Measurements from ENCODE around the gene TAF1A. TPM values are rescaled to one million over a fixed set of nuclear protein-coding genes. Genes with fewer than 3 reads are reported as not detected.

TAF1A gene
- total RNA-seq, 1 experiment from 2014 or later, result 12.9 TPM

DNA sequence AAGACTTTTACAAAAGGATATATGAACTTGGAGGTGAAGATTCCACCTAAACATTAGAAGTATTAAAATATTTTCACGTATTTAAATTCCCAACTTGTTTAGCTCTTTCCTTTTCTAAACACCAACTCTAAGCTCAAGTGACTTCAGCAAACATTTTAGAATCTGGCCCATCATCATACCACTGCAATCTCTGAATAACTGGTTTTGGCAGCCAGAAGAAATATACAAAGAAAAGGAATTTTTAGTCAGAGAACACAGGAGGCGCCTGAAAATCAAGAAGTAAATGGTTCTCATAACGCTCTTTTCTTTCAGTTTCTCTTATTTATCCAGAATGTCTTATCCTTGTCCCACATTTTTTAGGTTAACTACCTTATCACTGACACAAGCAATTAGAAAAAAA is 10.4 kb downstream of the TAF1A start (continued):
- no peak for TF ChIP-seq ZNF512 (CRISPR knock-in tag; IDR thresholded peaks at IDR 0.05; ENCODE audit: borderline replicate concordance)
- TF ChIP-seq, protein P1, sequence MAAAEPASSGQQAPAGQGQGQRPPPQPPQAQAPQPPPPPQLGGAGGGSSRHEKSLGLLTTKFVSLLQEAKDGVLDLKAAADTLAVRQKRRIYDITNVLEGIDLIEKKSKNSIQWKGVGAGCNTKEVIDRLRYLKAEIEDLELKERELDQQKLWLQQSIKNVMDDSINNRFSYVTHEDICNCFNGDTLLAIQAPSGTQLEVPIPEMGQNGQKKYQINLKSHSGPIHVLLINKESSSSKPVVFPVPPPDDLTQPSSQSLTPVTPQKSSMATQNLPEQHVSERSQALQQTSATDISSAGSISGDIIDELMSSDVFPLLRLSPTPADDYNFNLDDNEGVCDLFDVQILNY (CRISPR knock-in tag; IDR thresholded peaks at IDR 0.05), result no peak
- no peak for TF ChIP-seq GRHL2 (CRISPR knock-in tag; IDR thresholded peaks at IDR 0.05; ENCODE audit: insufficient replicate concordance, severe bottlenecking)
- TF ChIP-seq, protein P2, sequence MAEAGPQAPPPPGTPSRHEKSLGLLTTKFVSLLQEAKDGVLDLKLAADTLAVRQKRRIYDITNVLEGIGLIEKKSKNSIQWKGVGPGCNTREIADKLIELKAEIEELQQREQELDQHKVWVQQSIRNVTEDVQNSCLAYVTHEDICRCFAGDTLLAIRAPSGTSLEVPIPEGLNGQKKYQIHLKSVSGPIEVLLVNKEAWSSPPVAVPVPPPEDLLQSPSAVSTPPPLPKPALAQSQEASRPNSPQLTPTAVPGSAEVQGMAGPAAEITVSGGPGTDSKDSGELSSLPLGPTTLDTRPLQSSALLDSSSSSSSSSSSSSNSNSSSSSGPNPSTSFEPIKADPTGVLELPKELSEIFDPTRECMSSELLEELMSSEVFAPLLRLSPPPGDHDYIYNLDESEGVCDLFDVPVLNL (CRISPR knock-in tag; IDR thresholded peaks at IDR 0.05; ENCODE audit: borderline replicate concordance, low read depth), result no peak
- TF ChIP-seq HMGA2 (CRISPR knock-in tag; IDR thresholded peaks at IDR 0.05), result no peak

GRCh38 chr1:222570837-222571236 is 18.9 kb downstream of the TAF1A start:
- no peak for TF ChIP-seq ZNF317 (CRISPR knock-in tag; IDR thresholded peaks at IDR 0.05; ENCODE audit: borderline replicate concordance, low read depth)
- TF ChIP-seq STAT6 (CRISPR knock-in tag; conservative IDR thresholded peaks at IDR 0.05; ENCODE audit: low read depth), result no peak
- no peak for TF ChIP-seq RELA (CRISPR knock-in tag; IDR thresholded peaks at IDR 0.05; ENCODE audit: borderline replicate concordance)
- no peak for TF ChIP-seq MYBL2 (CRISPR knock-in tag; IDR thresholded peaks at IDR 0.05)
- TF ChIP-seq FOXJ3 (CRISPR knock-in tag; IDR thresholded peaks at IDR 0.05; ENCODE audit: borderline replicate concordance), result no peak
- TF ChIP-seq, protein P3, sequence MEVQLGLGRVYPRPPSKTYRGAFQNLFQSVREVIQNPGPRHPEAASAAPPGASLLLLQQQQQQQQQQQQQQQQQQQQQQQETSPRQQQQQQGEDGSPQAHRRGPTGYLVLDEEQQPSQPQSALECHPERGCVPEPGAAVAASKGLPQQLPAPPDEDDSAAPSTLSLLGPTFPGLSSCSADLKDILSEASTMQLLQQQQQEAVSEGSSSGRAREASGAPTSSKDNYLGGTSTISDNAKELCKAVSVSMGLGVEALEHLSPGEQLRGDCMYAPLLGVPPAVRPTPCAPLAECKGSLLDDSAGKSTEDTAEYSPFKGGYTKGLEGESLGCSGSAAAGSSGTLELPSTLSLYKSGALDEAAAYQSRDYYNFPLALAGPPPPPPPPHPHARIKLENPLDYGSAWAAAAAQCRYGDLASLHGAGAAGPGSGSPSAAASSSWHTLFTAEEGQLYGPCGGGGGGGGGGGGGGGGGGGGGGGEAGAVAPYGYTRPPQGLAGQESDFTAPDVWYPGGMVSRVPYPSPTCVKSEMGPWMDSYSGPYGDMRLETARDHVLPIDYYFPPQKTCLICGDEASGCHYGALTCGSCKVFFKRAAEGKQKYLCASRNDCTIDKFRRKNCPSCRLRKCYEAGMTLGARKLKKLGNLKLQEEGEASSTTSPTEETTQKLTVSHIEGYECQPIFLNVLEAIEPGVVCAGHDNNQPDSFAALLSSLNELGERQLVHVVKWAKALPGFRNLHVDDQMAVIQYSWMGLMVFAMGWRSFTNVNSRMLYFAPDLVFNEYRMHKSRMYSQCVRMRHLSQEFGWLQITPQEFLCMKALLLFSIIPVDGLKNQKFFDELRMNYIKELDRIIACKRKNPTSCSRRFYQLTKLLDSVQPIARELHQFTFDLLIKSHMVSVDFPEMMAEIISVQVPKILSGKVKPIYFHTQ (CRISPR knock-in tag; IDR thresholded peaks at IDR 0.05), result no peak
- DNase-seq (ENCODE audit: low spot score), result no peak
- no peak for ATAC-seq
- Mint-ChIP-seq H3K36me3 (peaks cover 29% of the 10 kb centered on the region), H3K27me3 (ENCODE audit: low read depth) (no peaks in the 10 kb centered on the region), H3K27ac (no peak overlapping the region), H3K9me3 (no peaks in the 10 kb centered on the region), H3K4me3 (no peak overlapping the region), H3K4me1 (no peaks in the 10 kb centered on the region)
- POLR2A ChIA-PET, result no interaction called here
- CTCF ChIA-PET, result no interaction called here

DNA sequence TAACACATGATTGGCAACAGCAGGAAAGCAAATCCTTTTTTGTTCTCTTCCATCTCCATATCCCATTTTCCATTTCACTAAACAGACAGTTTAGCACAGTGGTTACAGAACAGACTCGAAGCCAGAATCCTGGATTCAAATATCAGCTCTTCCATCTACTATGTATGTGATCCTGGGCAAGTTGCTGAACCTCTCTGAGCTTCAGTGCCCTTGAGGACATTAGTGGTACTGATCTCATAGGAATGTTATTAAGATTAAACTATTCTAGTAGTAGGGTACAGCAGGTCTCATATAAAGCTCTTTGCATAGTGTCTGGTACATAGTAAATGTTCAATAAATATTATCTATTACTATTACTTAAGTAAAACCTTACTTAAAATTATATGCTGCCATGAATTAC is 28.1 kb downstream of the TAF1A start:
- CTCF ChIA-PET, result interaction anchor here (1.0 kb wide), 1 partner anchor 28 kb away, joined by 3 read pairs; the partner anchor contains the start of gene TAF1A
- DNase-seq (ENCODE audit: low spot score) (no peak), ATAC-seq (peak; percentile 46; the same call in 1 of the 2 replicates)
- H3K36me3 Mint-ChIP-seq, result peaks cover 20% of the 10 kb centered on the region
- no peaks in the 10 kb centered on the region for H3K9me3 Mint-ChIP-seq
- POLR2A ChIA-PET, result no interaction called here
- no peak overlapping the region for H3K4me3 Mint-ChIP-seq
- no peak for TF ChIP-seq ETV6 (CRISPR knock-in tag; IDR thresholded peaks at IDR 0.05)
- TF ChIP-seq, protein P4, sequence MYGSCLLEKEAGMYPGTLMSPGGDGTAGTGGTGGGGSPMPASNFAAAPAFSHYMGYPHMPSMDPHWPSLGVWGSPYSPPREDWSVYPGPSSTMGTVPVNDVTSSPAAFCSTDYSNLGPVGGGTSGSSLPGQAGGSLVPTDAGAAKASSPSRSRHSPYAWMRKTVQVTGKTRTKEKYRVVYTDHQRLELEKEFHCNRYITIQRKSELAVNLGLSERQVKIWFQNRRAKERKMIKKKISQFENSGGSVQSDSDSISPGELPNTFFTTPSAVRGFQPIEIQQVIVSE (CRISPR knock-in tag; IDR thresholded peaks at IDR 0.05; ENCODE audit: borderline replicate concordance), result no peak
- no peak for TF ChIP-seq GRHL2 (CRISPR knock-in tag; IDR thresholded peaks at IDR 0.05; ENCODE audit: insufficient replicate concordance, severe bottlenecking)
- no peak for TF ChIP-seq ZBTB21 (CRISPR knock-in tag; IDR thresholded peaks at IDR 0.05; ENCODE audit: borderline replicate concordance)
- no peak for TF ChIP-seq IRF2 (CRISPR knock-in tag; IDR thresholded peaks at IDR 0.05; ENCODE audit: borderline replicate concordance, low read depth)
- no peak for TF ChIP-seq SOX15 (CRISPR knock-in tag; IDR thresholded peaks at IDR 0.05)
- no peak for TF ChIP-seq FOXP1 (CRISPR knock-in tag; IDR thresholded peaks at IDR 0.05; ENCODE audit: borderline replicate concordance)
- no peak overlapping the region for H3K27ac Mint-ChIP-seq
- no peaks in the 10 kb centered on the region for H3K27me3 Mint-ChIP-seq (ENCODE audit: low read depth)
- H3K4me1 Mint-ChIP-seq, result no peaks in the 10 kb centered on the region

Data from WTC11 (cell line).